Chondrocyte (in vitro differentiated cells): Measurements from ENCODE around the gene SLC22A5. TPM values are rescaled to one million over a fixed set of nuclear protein-coding genes. Genes with fewer than 3 reads are reported as not detected.
"Not testable (repeated sequence)": the region's sequence is repeated elsewhere in the genome, so short reads cannot be mapped to it uniquely, and the experiment has no call there.

Experiments used
- DNase-seq: peaks from one replicate; pipeline ENCODE4 v3.0.0; 2021; ENCODE audit warnings: mixed read lengths, low spot score
- H3K27ac Mint-ChIP-seq: one replicate; pipeline ENCODE4 v1.8.0; 2021; ENCODE audit warnings: mild to moderate bottlenecking, moderate library complexity, mixed read lengths; ENCODE audit not compliant: unreplicated experiment
- H3K27me3 Mint-ChIP-seq: 2 replicates; pipeline ENCODE4 v1.8.0; 2021; ENCODE audit warnings: low read depth, mixed read lengths
- H3K36me3 Mint-ChIP-seq: 2 replicates; pipeline ENCODE4 v1.8.0; 2021; ENCODE audit warnings: low read depth, mixed read lengths
- H3K4me1 Mint-ChIP-seq: 2 replicates; pipeline ENCODE4 v1.8.0; 2021; ENCODE audit warnings: low read depth, mild to moderate bottlenecking, mixed read lengths
- H3K4me3 Mint-ChIP-seq: one replicate; pipeline ENCODE4 v1.8.0; 2021; ENCODE audit warnings: mild to moderate bottlenecking, moderate library complexity, mixed read lengths; ENCODE audit not compliant: unreplicated experiment
- H3K9me3 Mint-ChIP-seq: 2 replicates; pipeline ENCODE4 v1.8.0; 2021; ENCODE audit warnings: low read depth, mixed read lengths
- CTCF ChIP-seq: fragments of 200-600 bp; sonication (generic); IDR thresholded peaks from 2 replicates; pipeline ENCODE4 v1.5.0; 2021; ENCODE audit warnings: antibody characterized with exemption, mild to moderate bottlenecking, moderate library complexity
- microRNA-seq: library from miRNA; unstranded; fragments of <30 nt; microRNA quantifications from one replicate; pipeline ENCODE4 v1.2.0, GENCODE V29; 2020; ENCODE audit warnings: borderline number of aligned reads
- total RNA-seq: library from RNA; stranded (reverse); gene quantifications from 3 replicates; pipeline ENCODE4 v1.2.1, GENCODE V29; 2021

SLC22A5 gene
- total RNA-seq, 1 donor from 2014 or later = 6.1 TPM

GRCh38 chr5:132437604-132438266 lies 68.2 kb downstream of the SLC22A5 start:
- no peaks in the 10 kb centered on the region for H3K27me3 Mint-ChIP-seq
- H3K27ac Mint-ChIP-seq = peak overlapping the region; percentile 94
- H3K36me3 Mint-ChIP-seq = no peaks in the 10 kb centered on the region
- peaks cover 58% of the 10 kb centered on the region for H3K4me1 Mint-ChIP-seq
- TF ChIP-seq CTCF = no peak
- H3K9me3 Mint-ChIP-seq = no peaks in the 10 kb centered on the region
- DNase-seq = no peak
- no peak overlapping the region for H3K4me3 Mint-ChIP-seq

GRCh38 chr5:132438267-132438645 lies 68.7 kb downstream of the SLC22A5 start:
- H3K4me3 Mint-ChIP-seq = not testable (repeated sequence)

GRCh38 chr5:132438917-132439316 lies 69.4 kb downstream of the SLC22A5 start:
- H3K4me3 Mint-ChIP-seq = no peak overlapping the region
- H3K27me3 Mint-ChIP-seq = no peaks in the 10 kb centered on the region
- no peak for DNase-seq
- TF ChIP-seq CTCF = peak; percentile 22
- peak overlapping the region; percentile 87 for H3K27ac Mint-ChIP-seq
- no peaks in the 10 kb centered on the region for H3K9me3 Mint-ChIP-seq
- peaks cover 54% of the 10 kb centered on the region for H3K4me1 Mint-ChIP-seq
- H3K36me3 Mint-ChIP-seq = no peaks in the 10 kb centered on the region

More at GRCh38 chr5:132438267-132438645, 68.7 kb downstream of the SLC22A5 start:
- H3K27ac Mint-ChIP-seq = peak overlapping the region; percentile 94
- peaks cover 55% of the 10 kb centered on the region for H3K4me1 Mint-ChIP-seq
- not testable (repeated sequence) for DNase-seq, H3K27me3 Mint-ChIP-seq, H3K9me3 Mint-ChIP-seq, H3K36me3 Mint-ChIP-seq

- no peak for TF ChIP-seq CTCF
- Mint-ChIP-seq H3K9me3 (no peaks in the 10 kb centered on the region), H3K27ac (peak overlapping the region; percentile 87), H3K4me1 (peaks cover 47% of the 10 kb centered on the region), H3K36me3 (no peaks in the 10 kb centered on the region), H3K4me3 (no peak overlapping the region), H3K27me3 (no peaks in the 10 kb centered on the region)
- no peak for DNase-seq
Measured at GRCh38 chr5:132439521-132440089, 70.1 kb downstream of the SLC22A5 start.

- Mint-ChIP-seq H3K4me1 (peaks cover 44% of the 10 kb centered on the region), H3K27me3 (no peaks in the 10 kb centered on the region), H3K4me3 (no peak overlapping the region), H3K9me3 (no peaks in the 10 kb centered on the region), H3K36me3 (peaks cover 2% of the 10 kb centered on the region), H3K27ac (no peak overlapping the region)
- TF ChIP-seq CTCF = no peak
- DNase-seq = no peak
Measured at GRCh38 chr5:132444061-132444460, 74.6 kb downstream of the SLC22A5 start.

Small RNA genes within 50 kb of the gene (microRNA-seq; reads per million reads assigned to microRNA genes)
- gene MIR3936 = not detected

Other genes starting within 250 kb of the SLC22A5 start
- gene P4HA2, start 141.9 kb upstream of the SLC22A5 start, total RNA-seq = 261 to 304 TPM (median 302 TPM) in 3 replicates
- gene PDLIM4, start 112.0 kb upstream of the SLC22A5 start, total RNA-seq = 55.1 to 97.8 TPM (median 59.2 TPM) in 3 replicates
- 4.2 to 5.4 TPM (median 4.8 TPM) in 3 replicates for gene SLC22A4, start 75.3 kb upstream of the SLC22A5 start, total RNA-seq
- gene IRF1, start 121.1 kb downstream of the SLC22A5 start, total RNA-seq = 10.8 to 17.8 TPM (median 16.3 TPM) in 3 replicates
- gene IL5, start 173.8 kb downstream of the SLC22A5 start, total RNA-seq = not detected in 3 replicates
- gene RAD50, start 187.3 kb downstream of the SLC22A5 start, total RNA-seq = 27.7 to 30.7 TPM (median 27.8 TPM) in 3 replicates